Peyer's patch (tissue), 4 donors: ENCODE measurements around the gene CD101.

Experiments
- CTCF ChIP-seq, 6 experiments: fragments of 450-650 bp in 4 of 6; fragments of 200-600 bp in 2 of 6; sonication (generic) in 1 of 6; IDR thresholded peaks; one replicate each; pipeline ENCODE4 v1.5.1; 2017 to 2019; ENCODE audit warnings: antibody characterized with exemption in 6 of 6, mild to moderate bottlenecking in 3 of 6, moderate library complexity in 1 of 6
- POLR2A ChIP-seq, 2 donors: fragments of 450-650 bp; IDR thresholded peaks; one replicate each; pipeline ENCODE4 v1.5.1; 2017; ENCODE audit warnings: antibody characterized with exemption in 2 of 2, mild to moderate bottlenecking in 2 of 2, moderate library complexity in 2 of 2

GRCh38 chr1:116962987-116963639, 38.4 kb upstream of the CD101 start:
- TF ChIP-seq POLR2A (IDR thresholded peaks at IDR 0.05) = no peak
- TF ChIP-seq CTCF (IDR thresholded peaks at IDR 0.05) = no peak
